ENCODE measurements around the gene TSHZ2.

GRCh38 chr20:52981051-52981450 is 8.9 kb downstream of the TSHZ2 start:
- no peak for TF ChIP-seq RAD21 (IDR thresholded peaks at IDR 0.05; ENCODE audit: low read depth)
- no peak for TF ChIP-seq MAX (IDR thresholded peaks at IDR 0.05)
- no peak for TF ChIP-seq EZH2 (IDR thresholded peaks at IDR 0.05)
- no peak for TF ChIP-seq CTCF (IDR thresholded peaks at IDR 0.05 in 2 of 3, conservative IDR thresholded peaks at IDR 0.05 in 1 of 3; ENCODE audit: borderline replicate concordance in 1 of 3, insufficient read depth in 1 of 3, low read depth in 2 of 3, low read length in 2 of 3)
- no peak for TF ChIP-seq TCF7L2 (IDR thresholded peaks at IDR 0.05; ENCODE audit: borderline replicate concordance, extremely low read depth, insufficient read depth, insufficient read length)
- TF ChIP-seq YY1 (IDR thresholded peaks at IDR 0.05; ENCODE audit: extremely low read depth, insufficient replicate concordance, low read depth, low read length), result no peak
- no peak for TF ChIP-seq ATF3 (IDR thresholded peaks at IDR 0.05)
- TF ChIP-seq POLR2A (IDR thresholded peaks at IDR 0.05; ENCODE audit: borderline replicate concordance, extremely low read depth, insufficient read depth, insufficient read length), result no peak
- TF ChIP-seq EZH2phosphoT487 (IDR thresholded peaks at IDR 0.05; ENCODE audit: borderline replicate concordance), result no peak
- TF ChIP-seq ZBTB33 (IDR thresholded peaks at IDR 0.05; ENCODE audit: extremely low read depth, insufficient replicate concordance, low read length), result no peak
- TF ChIP-seq EGR1 (IDR thresholded peaks at IDR 0.05; ENCODE audit: low read depth), result no peak
- TF ChIP-seq REST (IDR thresholded peaks at IDR 0.05; ENCODE audit: low read depth), result no peak

All from HCT116 (cell line).